NB4 (cell line): ENCODE results near the gene ZBTB49.

Experiments
- DNase-seq: peaks from one replicate; pipeline ENCODE4 v3.0.0; 2010; ENCODE audit warnings: low read depth
- H3K4me3 ChIP-seq: one replicate; pipeline ENCODE4 v1.5.1; 2011; ENCODE audit warnings: mild to moderate bottlenecking, low read depth, low read length, moderate library complexity
- CTCF ChIP-seq: IDR thresholded peaks from one replicate; pipeline ENCODE4 v1.5.1; 2012; ENCODE audit warnings: low read depth, low read length
- MYC ChIP-seq: IDR thresholded peaks from 2 replicates; pipeline ENCODE4 v1.6.1; 2011; ENCODE audit warnings: low read depth, low read length
- POLR2A ChIP-seq: IDR thresholded peaks from 2 replicates; pipeline ENCODE4 v1.6.1; 2011; ENCODE audit warnings: mild to moderate bottlenecking; ENCODE audit not compliant: insufficient read length; ENCODE audit errors: extremely low read depth
- TF ChIP-seq, protein P1 (sequence below): IDR thresholded peaks from 2 replicates; pipeline ENCODE4 v1.6.1; 2011; ENCODE audit warnings: low read depth, low read length

Gene ZBTB49

DNA sequence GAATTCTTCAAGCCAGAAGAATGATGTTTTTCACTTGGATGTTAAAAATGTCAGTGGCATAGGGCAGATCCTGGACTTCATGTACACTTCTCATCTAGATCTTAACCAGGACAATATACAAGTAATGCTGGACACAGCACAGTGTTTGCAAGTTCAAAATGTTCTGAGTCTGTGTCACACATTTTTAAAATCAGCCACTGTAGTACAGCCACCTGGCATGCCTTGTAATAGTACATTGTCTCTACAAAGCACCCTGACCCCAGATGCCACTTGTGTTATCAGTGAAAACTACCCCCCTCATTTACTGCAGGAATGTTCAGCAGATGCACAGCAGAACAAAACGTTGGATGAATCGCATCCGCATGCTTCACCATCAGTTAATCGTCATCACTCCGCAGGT lies 11.9 kb downstream of the ZBTB49 start:
- TF ChIP-seq MYC (no peak), POLR2A (no peak), CTCF (no peak)
- TF ChIP-seq, protein P1, sequence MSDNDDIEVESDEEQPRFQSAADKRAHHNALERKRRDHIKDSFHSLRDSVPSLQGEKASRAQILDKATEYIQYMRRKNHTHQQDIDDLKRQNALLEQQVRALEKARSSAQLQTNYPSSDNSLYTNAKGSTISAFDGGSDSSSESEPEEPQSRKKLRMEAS = no peak
- H3K4me3 ChIP-seq = no peak overlapping the region
- no peak for DNase-seq

DNA sequence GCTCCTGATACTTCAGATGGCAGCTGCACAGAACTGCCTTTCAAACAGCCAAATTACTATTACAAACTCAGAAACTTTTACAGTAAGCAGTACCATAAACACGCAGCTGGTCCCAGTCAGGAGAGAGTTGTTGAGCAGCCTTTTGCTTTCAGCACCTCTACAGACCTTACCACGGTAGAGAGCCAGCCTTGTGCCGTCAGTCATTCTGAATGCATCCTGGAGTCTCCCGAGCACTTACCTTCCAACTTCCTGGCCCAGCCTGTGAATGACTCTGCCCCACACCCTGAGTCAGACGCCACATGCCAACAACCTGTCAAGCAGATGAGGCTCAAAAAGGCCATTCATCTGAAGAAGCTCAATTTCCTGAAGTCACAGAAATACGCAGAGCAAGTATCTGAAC lies 12.4 kb downstream of the ZBTB49 start:
- no peak for DNase-seq
- TF ChIP-seq CTCF (no peak), POLR2A (no peak), MYC (no peak)
- TF ChIP-seq, protein P1 = no peak

GRCh38 chr4:4306920-4307319 lies 16.9 kb downstream of the ZBTB49 start:
- DNase-seq = no peak
- no peak for TF ChIP-seq MYC
- TF ChIP-seq POLR2A = no peak
- no peak for TF ChIP-seq CTCF
- TF ChIP-seq, protein P1 = no peak
- H3K4me3 ChIP-seq = no peak overlapping the region

More for the DNA sequence above, 12.4 kb downstream of the ZBTB49 start:
- no peak overlapping the region for H3K4me3 ChIP-seq

- TF ChIP-seq CTCF (no peak), POLR2A (no peak), MYC (no peak)
- TF ChIP-seq, protein P1 = no peak
- H3K4me3 ChIP-seq = no peak overlapping the region
- DNase-seq = no peak
Measured at GRCh38 chr4:4308800-4309441, 18.9 kb downstream of the ZBTB49 start.

DNA sequence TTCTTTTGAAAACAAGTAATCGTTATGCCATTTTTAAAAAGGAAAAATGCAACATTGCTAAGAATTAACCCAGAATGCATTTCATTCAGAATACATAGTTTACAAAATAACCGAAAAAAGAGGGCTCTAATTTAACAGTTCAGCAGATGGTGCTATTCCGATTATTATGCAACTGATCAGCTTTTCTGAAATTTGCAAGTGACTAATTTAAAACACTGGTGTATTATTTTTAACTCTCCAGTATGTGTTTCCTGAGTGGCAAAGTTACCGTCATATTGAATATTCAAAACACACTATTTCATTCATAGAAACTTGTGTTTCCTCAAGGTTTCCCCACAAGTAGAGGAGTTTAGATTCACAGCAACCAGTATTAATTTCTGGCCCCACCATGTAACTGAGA lies 21.1 kb downstream of the ZBTB49 start:
- DNase-seq = no peak
- TF ChIP-seq MYC (no peak), CTCF (no peak), POLR2A (no peak)
- TF ChIP-seq, protein P1 = no peak
- H3K4me3 ChIP-seq = no peak overlapping the region
